Hippocampal formation (tissue), 2 donors: ENCODE results near the gene BCKDHB.
"Not testable (repeated sequence)": the region's sequence is repeated elsewhere in the genome, so short reads cannot be mapped to it uniquely, and the experiment has no call there.

Experiments used
- DNase-seq, 2 donors: peaks; one replicate each; lab custom pipeline; 2025; lab: John Stamatoyannopoulos, UW

The BCKDHB gene

DNA sequence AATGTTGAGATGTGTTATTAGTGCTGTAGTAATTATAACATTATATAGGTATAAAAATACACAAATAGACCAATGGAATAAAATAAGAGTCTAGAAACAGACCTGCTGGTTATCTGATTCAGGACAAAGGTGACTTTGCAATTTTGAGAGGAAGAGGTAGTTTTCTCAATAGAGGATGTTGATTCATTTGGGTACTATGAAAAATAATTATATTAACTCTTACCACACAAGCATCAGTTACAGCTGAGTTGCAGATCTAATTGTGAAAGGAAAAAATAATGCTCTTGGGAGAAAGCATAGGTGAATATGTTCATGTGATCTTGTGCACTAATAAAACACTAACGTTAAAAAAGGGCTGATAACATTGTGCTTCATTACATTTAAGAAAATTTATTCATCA, 103.0 kb downstream of the BCKDHB start:
- no peak for DNase-seq

DNA sequence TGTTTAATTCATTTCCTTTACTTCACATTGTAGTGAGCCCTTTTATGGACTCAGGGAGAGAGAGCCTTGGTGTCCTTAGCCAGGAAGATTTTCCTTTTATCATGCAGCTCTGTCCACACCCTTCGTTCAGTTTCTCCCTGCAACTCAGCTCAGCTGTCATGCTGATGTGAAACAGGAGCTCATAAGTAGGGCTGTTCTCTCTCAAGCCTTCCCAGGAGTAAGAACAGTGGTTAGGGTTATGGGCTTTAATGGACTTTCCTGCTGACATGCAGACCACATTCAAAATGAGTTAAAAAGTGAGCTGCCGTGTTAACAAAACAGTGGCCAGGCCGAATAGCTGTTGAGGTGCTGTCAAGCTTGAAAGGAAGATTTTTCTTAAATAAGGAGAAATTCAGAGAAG, 104.1 kb downstream of the BCKDHB start:
- DNase-seq = no peak

DNA sequence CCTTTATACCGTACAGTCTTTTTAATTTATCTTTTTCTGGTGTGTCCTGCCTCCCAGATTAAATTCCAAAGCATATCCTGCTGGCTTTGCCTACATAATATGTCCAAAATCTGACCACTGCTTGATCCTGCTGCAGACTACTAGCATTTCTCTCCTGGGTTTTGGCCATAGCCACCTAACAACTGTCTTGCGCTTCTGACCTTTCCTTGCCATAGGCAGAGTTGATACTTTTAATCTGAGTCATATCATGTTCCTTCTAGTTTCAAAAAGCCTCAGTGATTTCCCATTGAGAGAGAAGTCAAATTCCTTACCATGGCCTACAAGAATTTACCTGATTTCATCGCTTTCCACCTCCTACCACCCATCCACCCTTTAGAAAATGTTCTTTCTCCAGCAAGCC, 104.8 kb downstream of the BCKDHB start:
- DNase-seq = no peak

DNA sequence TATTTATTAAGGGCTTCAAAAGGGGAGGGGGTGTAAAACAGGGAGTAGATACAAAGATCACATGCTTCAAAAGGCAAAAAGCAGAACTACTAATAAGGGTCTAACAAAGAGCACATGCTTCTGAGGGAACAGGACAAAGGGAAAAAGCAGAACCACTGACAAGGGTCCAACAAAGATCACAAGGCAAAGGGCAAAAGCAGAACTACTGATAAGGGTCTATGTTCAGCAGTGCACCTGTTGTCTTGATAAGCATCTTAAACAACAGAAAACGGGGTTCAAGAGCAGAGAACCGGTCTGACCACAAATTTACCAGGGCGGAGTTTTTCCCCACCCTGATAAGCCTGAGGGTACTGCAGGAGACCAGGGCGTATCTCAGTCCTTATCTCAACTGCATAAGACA, 105.4 kb downstream of the BCKDHB start:
- DNase-seq = not testable (repeated sequence)

DNA sequence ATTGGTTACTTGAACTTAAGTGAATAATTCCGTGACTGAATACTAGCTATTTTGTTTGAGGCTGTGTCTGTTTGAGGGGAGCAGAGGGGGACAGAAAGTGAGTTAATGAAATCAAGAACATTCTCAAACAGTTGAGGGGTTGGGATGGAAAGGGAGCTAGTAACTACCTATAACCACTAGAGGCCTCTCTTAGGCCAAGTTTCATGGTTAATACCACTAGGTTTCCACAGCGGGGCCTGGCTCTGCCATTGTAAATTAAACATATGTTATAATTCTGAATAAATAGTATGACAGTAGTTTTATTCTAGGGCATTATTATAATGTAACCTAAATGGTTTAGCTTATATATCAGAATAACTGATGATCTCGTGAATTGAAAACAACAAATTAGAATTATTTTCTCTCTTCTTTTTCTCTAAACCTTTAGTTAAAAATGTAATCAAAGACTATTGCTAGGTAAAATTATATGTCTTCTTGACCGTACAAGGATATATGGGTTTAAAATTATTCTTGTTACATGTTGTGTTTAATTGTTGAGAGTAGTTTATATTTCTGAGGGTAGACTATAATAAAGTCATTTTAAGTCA, 108.1 kb downstream of the BCKDHB start:
- DNase-seq = peak in 1 of 2 donors; percentile 45

DNA sequence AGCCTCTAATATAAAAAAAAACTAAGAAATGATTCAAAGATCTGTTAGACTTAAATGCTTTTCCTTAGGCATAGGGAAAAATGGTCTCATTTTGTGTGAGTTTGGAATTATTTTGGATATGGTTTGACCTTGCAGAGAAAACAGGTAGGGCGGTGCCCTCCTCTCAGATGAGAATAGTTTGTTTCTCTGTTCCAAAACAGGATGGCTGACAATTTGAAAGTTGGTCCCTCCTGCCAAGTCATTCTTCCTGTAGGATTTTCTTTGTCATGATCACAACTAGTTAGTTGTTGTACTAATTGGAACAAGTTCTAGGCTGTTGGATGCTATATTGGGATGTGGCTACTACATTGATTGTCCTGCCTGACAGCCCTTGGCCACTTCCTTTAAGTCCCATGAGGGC, 108.6 kb downstream of the BCKDHB start:
- DNase-seq = no peak

DNA sequence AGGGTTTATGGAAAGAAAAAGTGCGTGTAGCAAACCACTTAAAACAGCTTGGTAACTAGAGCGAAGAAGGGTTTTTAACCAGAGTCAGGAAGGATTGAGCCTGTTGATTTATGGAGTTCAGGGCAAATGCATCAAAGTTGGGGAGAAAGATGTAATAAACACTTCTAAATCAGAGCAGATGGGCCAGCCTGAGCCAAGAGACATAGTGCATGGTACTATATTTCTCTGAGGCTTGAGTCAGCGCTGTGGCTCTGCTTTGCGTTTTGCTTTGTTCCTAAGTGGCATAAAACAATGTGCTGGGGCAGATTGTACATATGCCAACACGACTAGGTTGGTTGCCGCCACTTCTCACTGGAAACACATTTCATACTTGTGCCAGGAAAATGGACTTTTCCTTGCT, 111.3 kb downstream of the BCKDHB start:
- no peak for DNase-seq

DNA sequence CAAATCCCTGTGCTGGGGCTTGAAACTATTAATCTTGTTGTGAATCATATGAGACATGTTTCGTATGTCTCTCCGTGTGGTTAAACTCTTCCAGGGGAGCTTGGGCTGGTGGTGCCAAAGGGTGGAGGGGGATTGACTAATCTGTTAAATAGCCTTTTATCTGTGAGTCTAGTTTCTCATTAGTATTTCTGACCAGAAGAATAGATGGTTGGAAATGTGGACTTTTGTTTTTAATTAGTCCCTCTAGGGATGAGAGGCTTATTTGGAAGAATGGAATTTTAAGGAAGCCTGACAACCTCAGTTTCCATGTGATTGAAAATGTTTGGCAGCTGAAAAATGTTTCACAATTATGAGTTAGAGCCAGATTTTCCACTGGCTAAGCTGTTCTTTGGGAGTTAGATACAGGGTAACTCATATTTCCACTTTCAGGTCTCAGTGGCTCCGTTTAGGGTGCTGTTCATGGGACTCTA, 117.3 kb downstream of the BCKDHB start:
- no peak for DNase-seq

DNA sequence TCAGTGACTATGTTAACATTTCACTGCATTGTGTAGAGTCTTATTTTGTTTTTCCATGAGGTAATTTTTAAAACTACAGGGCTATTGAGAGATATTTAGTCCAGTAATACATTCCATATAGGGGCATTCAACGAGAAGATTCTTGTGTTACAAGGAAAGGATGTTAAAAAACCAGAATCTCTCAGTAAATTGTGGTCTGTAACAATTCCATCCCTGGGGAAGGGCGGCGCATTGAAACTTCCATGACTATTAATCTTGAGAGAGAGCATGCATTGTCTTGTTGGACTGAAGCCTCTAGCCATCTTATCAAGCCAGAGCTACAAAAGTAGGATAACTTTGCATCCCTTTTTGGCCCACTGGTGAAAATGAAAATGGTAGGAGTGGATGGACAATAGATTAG, 119.7 kb downstream of the BCKDHB start:
- no peak for DNase-seq

DNA sequence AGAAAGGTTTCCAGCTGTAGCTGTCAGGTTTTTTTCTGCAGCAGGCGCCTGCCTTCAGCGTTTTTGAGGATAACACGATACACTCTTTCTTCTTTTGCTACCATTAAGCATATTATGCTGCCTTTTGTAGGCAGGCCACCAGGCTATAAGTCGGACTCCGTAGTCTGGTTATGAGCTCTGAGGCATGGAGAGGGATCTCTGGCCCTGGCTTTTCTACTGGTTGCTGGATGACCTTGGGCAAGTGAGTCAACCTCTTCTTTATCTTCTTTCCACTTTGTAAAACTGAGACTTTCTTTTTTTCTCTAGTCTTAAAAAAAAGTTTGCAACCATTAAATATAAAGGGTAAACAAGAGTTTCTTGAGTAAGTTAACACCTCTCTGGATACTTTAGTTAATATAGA, 120.2 kb downstream of the BCKDHB start:
- DNase-seq = no peak

DNA sequence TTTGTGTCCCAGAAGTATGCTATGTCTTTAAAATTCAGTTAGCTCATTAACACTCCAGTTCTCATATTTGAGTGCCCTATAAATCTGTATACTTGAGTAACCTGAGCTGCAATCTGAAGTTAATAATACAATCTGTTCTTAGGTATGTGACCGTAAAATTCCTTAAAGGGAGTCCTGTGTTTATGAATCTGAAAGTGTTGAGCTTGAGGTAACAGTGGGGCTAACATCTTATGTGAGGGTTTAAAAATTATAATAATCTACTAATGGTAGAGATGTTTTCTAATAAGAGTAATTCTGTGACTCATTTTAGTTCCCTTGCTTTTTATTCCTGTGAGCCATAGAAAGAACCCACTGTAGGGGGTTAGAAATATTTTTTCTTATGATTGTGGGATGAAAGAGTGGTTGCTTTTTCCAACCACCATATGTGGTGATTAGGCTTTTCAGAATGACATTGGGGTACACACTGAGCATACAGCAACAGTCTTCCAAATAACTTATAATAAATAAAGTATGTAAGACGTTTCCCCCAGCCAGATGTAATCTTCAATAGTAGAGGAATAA, 121.2 kb downstream of the BCKDHB start:
- no peak for DNase-seq

DNA sequence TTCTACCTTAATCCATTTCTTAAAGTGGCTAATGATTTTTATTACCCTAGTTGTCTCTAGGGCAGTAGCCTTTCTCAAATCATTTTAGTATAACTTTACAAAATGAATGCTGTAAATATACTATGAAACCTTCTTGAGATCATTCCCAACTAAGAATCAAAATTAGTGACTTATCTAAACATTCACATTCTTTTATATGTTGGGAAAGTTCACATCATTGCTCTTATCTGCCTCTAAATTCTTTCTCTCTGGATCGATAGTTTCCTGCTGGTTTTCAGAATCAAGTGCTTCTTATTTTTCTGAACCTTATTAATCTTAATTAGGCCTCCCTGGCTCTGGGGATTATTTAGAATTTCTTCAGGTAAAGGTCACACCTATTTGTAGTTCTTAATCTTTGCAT, 126.8 kb downstream of the BCKDHB start:
- DNase-seq = no peak

DNA sequence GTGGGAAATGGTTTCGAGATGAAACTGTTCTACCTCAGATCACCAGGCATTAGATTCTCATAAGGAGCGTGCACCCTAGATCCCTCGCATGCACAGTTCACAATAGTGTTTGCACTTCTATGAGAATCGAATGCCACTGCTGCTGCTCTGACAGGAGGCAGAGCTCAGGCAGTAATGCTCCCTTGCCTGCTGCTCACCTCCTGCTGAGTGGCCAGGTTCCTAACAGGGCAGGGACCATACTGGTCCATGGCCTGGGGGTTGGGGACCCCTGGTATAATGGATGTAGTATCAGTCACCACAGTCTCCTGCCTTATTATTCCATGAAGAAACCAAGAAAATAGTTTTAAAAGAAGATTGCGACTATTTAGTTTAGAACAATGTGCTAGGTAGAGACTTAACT, 127.5 kb downstream of the BCKDHB start:
- no peak for DNase-seq

DNA sequence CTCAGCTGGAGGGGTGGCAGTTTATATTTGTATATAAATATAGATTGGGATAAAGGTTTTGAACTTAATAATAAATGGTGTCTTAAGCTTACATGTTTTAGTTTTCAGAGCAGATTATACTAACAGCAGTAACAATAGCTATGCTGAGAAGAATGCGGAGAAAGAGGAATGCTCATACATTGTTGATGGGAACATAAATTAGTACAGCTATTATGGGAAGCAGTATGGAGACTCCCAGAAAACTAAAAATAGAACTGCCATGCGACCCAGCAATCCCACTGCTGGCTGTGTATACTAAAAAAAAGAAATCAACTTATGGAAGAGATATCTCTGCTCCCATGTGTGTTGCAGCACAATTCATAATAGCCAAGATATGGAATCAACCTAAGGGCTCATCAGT, 127.9 kb downstream of the BCKDHB start:
- DNase-seq = no peak

DNA sequence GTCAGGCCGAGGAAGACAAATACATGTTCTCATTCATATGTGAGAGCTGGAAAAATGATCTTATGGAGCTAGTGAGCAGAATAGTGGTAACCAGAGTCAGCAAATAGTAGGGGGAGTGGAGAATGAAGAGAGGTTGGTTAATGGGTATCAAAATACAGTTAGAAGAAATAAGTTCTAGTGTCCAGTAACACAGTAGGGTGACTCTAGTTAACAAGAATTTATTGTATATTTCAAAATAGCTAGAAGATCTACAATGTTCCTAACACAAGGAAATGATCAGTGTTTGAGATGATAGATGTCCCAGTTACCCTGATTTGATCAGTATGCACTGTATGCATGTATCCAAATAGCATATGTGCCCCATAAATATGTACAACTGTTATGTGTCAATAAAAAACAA, 128.4 kb downstream of the BCKDHB start:
- DNase-seq = no peak

DNA sequence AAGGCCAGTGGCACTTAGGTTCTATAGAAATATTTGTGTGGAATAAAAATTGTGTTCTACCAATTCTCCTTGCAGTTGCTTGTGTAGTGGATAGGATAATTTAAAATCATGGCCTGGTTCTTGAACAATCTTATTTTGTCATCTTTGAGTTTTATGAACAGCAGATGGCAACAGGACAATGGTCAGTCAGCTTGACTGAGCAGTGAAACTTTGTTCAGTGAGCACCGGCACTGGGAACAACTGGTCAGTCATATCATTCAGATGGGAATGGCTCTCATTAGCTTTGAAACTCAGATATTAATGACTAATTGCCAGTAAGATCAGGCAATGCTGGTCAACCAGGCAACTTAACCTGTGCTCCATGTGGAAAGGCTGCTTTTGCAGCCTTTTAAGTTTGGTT, 129.2 kb downstream of the BCKDHB start:
- no peak for DNase-seq

DNA sequence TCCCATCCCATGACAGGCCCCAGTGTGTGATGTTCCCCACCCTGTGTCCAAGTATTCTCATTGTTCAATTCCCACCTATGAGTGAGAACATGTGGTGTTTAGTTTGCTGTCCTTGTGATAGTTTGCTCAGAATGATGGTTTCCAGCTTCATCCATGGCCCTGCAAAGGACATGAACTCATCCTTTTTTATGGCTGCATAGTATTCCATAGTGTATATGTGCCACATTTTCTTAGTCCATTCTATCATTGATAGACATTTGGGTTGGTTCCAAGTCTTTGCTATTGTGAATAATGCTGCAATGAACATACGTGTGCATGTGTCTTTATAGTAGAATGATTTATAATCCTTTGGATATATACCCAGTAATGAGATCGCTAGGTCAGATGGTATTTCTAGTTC, 132.3 kb downstream of the BCKDHB start:
- not testable (repeated sequence) for DNase-seq

DNA sequence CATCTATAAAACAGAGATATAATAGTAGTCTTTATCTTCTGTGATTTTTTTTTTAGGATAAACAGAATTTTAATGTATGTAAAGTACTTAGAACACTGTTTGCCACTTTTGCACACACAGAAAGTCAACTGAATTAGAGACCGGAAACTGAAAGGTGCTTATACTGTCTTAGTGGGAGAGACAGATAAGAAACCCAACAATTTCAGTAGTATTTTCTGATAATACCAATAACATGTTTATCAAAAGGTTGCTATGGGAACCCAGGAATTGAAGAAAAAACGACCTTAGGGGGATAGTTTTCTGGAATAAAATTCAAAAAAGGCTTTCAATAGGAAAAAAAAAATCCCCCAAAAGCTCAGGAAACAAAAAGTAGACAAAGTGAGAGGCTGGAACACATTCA, 138.6 kb downstream of the BCKDHB start:
- no peak for DNase-seq

DNA sequence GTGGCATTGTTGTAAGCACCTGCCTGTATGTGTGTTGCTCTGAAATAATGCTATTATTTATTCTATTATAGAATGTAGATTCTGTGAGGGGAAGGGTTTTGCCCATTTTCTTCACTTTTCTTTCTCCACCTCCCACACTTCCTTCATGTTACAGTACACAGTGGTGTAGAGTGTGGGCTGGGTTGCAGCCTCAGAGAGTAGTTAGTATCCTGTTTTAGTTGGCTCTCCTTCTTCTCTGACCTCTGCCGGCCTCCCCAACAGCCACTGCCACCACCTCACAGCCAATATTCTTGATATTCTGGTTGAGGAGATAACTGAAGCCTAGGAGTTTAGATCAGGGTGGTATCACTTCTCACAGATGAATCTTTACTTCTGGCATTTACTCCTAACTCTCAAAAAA, 143.4 kb downstream of the BCKDHB start:
- DNase-seq = no peak

DNA sequence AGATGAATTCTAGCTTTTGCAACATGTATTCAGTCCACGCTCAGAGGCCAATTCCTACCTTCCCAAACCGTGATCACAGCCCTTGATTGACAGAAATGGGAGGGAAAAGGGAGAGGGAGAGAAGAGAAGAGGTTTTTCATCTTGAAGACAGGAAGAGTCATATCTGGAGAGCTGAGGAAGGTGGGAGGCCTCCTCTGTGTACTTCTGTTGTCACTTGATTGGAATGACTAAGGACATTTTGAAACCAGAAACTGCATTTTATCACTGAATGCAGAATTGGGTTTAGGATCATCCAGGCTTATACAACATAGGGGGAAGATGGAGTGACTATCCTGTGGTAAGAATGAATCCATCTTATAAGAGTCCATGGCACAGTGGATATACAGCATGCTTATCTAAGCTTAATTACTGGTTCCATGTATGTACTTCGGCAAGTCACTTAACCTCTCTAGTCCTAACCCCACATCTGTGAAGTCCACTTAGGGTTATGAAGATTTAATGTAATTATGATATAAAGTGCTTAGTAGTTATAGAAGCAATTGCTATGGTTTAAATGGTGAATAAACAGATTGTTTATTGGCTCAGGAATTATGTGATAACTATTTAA, 144.0 kb downstream of the BCKDHB start:
- no peak for DNase-seq

DNA sequence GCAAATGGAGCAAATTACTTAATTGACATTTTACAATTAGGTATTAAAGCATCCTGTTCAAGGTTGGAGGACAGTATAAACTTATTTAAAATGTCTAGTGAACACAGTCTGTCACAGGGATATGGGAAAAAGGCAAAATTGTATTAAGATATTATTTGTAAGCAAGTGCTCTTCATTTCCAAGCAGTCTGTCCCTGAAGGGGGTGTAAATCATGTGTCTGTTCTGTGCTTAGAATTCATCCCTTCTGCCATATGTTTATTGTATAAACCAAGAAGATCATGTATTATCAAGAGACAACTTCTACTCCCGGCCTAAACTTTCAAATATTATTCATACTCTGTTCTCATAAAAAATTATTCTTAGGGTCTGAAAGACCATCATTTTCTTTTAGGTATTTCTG, 144.8 kb downstream of the BCKDHB start:
- no peak for DNase-seq

DNA sequence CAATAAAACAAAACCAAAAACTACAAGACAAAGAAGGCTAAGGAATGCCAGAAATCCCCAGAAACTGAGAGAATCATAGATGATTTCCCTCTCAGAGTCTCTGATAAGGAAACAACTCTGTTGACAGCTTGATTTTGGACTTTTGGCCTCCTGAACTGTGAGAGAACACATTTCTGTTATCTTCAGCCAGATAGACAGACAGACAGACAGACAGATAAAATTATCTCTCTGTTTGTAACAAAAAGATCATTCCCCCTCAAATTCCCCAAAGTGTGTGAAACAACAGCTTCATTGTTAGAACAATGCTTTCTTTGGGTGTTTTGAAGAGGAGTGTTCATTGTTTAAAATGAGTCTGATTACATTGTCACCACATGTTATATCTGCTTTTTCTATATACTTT, 148.2 kb downstream of the BCKDHB start:
- DNase-seq = no peak

DNA sequence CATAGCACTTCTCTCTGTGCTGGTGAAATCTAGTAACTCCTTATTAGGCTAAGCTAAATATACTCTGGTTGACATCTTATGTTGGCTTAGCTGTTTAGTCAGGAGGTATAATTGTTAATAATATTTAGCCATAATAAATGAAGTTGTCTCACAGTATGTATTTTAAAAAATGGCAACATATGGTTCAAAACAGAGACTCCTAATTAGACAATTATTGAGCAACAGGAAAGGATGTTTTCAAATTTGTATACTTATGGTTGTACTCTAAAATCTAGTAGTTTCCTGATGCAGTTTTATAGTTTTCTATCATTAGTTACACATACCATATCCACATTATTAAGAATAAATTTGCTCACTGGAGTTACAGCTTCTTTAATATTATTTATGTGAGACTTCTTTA, 150.2 kb downstream of the BCKDHB start:
- DNase-seq = no peak

DNA sequence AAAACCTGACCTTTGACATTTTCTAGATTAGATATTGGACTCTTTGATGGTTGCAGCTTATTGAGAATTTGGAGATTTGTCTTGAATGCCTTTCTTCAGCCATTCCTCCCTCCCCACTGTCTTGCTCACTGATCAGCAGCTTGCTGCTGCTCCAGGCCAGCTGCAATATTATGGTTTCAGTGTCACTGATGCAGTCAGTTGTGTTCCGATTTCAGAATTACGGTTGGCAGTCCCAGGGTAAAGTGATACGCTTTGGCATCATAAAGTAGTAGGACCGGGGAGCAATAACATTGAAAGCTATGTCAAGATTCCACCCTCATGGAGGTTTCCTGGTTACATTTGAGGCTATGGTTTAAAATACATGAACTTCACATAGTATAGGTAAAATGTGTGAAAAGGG, 152.6 kb downstream of the BCKDHB start:
- DNase-seq = no peak
